Ovary (tissue), 3 donors: ENCODE results near the gene FBLN2.

Experiments
- EP300 ChIP-seq: sonication (generic); formaldehyde crosslinking; IDR thresholded peaks from one replicate; pipeline ENCODE4 v1.6.1; 2017; ENCODE audit warnings: antibody characterized with exemption
- POLR2A ChIP-seq: fragments of 450-650 bp; IDR thresholded peaks from one replicate; pipeline ENCODE4 v1.6.1; 2017; ENCODE audit warnings: antibody characterized with exemption, mild to moderate bottlenecking, moderate library complexity
- TF ChIP-seq, protein P1 (sequence below), 3 donors: fragments of 450-650 bp in 2 of 3; fragments of 200-600 bp in 1 of 3; IDR thresholded peaks; one replicate each; pipeline versions ENCODE4 v1.5.1 to v1.8.0; 2016 to 2022; ENCODE audit warnings: antibody characterized with exemption in 3 of 3, mild to moderate bottlenecking in 1 of 3
- donor health status: DM: no; HTN: no; CAD: no.

DNA sequence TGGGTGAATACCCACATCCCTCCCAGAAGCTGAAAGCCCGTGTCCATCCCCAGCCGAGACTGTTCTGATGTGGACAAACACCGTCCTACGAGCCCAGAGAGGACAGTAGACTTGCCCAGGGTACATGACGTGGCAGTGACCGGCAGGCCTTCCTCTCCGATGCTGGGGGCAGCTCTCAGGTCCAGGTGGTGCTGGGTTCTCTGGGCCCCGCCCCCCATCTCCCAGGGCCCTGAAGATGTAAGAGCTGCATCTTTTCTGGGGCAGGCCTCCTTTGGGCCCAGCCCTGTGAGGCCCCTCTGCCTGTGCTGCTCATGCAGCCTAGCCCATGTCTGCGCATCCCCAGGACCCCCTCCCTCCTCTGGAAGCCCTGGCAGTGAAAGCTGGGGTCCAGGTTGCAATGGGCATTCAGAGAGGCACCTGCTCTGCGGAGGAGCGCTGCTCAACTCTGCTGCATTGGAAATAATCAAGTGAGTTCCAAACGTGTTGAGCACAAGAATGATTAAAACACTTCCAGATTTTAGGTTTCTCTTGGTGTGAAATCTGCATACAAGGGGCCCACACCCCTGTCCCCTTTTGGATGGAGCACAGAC, 71.9 kb downstream of the FBLN2 start:
- no peak for TF ChIP-seq EP300
- TF ChIP-seq, protein P1, sequence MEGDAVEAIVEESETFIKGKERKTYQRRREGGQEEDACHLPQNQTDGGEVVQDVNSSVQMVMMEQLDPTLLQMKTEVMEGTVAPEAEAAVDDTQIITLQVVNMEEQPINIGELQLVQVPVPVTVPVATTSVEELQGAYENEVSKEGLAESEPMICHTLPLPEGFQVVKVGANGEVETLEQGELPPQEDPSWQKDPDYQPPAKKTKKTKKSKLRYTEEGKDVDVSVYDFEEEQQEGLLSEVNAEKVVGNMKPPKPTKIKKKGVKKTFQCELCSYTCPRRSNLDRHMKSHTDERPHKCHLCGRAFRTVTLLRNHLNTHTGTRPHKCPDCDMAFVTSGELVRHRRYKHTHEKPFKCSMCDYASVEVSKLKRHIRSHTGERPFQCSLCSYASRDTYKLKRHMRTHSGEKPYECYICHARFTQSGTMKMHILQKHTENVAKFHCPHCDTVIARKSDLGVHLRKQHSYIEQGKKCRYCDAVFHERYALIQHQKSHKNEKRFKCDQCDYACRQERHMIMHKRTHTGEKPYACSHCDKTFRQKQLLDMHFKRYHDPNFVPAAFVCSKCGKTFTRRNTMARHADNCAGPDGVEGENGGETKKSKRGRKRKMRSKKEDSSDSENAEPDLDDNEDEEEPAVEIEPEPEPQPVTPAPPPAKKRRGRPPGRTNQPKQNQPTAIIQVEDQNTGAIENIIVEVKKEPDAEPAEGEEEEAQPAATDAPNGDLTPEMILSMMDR (IDR thresholded peaks at IDR 0.05) = no peak
- TF ChIP-seq POLR2A = no peak
